ENCODE results near the gene HESX1. TPM values are rescaled to one million over a fixed set of nuclear protein-coding genes. Genes with fewer than 3 reads are reported as not detected.

HESX1 gene
- total RNA-seq: 0.13 and 0.63 TPM in 2 replicates

DNA sequence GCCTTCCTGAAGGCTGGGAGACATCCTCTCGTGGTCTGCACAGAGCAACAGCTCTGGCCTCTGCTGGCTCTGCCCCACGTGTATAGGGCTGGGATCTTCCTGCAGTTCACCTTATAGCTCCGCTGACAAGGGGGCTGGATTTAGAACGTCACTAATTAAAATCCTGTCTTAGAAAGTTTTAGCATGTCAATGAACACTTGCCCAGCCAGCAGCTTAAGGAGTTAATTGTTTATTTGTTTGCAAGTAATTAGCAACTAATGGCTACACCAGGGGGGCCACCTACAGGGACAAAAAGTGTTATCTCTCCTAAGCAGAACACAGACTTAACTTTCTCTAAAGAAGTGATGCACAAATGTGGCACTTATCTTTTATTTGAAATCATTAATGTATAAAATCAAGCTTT lies at the start of gene HESX1:
HESX1 (minus strand) TSS at position 84 of the 403 bp plus-strand sequence; CDS start at position 24, 60 bp downstream.
- no peak for DNase-seq (ENCODE audit: low read depth in 2 of 2)

DNA sequence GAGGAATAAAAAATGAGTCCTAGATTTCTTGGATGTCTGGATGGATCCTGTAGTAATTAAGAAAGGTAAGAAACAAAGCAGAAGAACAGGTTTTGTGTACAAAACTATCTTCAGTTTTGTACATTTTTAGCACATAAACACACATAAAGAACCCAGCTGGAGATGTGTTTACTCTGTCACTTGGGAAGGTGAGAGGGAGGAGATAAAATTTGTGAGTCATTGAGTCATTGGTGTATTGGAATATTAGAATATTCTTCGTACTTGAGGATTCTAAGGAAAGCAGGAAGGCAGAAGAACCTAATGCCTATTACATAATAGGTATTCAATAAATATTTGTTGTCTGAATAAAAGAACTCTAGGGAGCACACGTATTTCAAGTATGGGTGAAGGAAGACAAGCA lies 45.2 kb upstream of the HESX1 start:
- DNase-seq (ENCODE audit: low read depth in 2 of 2): no peak

DNA sequence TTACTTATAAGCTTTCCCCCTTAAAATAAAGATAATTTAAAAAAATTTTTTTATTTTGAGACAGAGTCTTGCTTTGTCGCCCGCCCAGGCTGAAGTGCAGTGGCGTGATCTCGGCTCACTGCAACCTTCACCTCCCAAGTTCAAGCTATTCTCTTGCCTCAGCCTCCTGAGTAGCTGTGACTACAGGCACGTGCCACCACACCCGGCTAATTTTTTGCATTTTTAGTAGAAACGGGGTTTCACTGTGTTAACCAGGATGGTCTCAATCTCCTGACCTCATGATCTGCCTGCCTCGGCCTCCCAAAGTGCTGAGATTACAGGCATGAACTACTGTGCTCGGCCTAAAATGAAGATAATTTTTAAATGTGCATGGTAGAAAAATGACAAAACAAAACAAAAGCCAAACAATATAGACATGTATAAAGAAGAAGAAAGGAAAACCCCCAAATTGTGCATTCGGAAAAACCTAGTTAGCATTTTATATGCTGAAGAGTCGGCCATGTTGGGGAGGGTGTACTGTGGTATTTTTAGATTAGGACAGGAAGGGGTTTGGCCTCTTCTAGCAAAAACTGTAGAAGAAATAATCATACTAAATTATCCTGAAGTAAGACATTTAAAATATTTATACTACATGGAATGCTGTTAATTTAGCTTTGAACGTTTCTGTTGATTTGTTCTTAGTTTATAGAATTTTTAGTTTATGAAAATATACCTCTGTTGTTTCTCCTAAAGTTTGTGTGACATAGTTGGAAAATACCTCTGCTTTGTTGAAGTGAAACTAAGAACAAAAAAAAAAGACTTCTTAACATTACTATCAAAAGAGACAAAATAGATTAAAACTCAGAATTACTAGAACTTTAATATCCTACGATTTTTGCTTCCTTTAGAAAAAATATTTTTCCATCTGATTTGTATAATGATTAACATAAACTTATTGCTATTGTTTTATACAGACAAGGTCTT lies 35.1 kb upstream of the HESX1 start:
- no peak for DNase-seq (ENCODE audit: low read depth in 2 of 2)

GRCh38 chr3:57233799-57234198 lies 34.0 kb upstream of the HESX1 start:
- no peak for DNase-seq (ENCODE audit: low read depth in 2 of 2)

- DNase-seq (ENCODE audit: low read depth in 2 of 2): no peak
Observed at GRCh38 chr3:57230006-57230405, 30.2 kb upstream of the HESX1 start.

- peak in 1 of 2 donors; percentile 55 for DNase-seq (ENCODE audit: low read depth in 2 of 2)
Observed at GRCh38 chr3:57227930-57228751, 28.4 kb upstream of the HESX1 start.

- peak; percentile 73 to 92 for DNase-seq (ENCODE audit: low read depth in 2 of 2)
Observed at GRCh38 chr3:57227204-57227929, 27.6 kb upstream of the HESX1 start, which contains the start of gene APPL1. Gene APPL1, plus strand, starts transcription at chr3:57227729. Its CDS starts 155 bp downstream, at chr3:57227884.

GRCh38 chr3:57226176-57226575 lies 26.4 kb upstream of the HESX1 start:
- DNase-seq (ENCODE audit: low read depth in 2 of 2): no peak

GRCh38 chr3:57224856-57225255 lies 25.1 kb upstream of the HESX1 start:
- DNase-seq (ENCODE audit: low read depth in 2 of 2): no peak

GRCh38 chr3:57221883-57222282 lies 22.1 kb upstream of the HESX1 start:
- peak in 1 of 2 donors; percentile 32 for DNase-seq (ENCODE audit: low read depth in 2 of 2)

DNA sequence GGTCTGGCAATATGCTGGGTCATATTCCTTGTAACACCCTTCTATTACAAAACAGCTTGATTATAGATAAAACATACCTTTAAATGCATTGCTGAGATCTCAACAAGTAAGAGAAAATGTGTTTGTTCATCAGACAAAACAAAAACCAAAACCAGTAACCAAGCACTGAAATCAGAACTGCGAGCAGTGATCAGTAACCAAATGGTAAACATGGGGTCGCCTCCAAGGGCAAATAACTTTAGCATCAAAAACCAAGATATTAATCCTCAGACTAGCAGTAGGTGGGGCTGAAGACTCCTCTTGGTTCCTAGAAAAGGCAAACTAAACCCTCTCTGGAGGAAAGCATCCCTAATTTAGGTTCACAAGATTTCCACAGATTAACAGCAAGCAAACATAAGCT lies 6.6 kb upstream of the HESX1 start:
- DNase-seq (ENCODE audit: low read depth in 2 of 2): no peak

DNA sequence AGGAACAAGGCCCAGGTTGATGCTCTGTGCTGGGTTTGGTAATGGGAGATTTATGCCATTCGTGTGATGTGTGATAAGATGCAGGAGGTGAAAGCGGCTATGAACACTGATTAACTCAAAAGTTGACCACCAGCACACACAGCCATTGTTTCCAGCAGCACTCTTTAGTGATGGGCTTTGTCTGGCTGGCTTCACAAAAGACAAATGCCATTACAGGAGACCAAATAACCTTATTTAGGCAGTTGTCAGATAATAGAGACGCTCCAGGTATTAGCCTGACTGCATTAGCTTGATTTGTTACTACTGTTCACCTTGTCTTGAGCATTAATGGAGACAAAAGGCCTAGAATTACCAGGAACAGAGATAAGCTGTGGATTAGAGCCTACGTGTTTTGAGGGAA lies 5.1 kb downstream of the HESX1 start:
- DNase-seq (ENCODE audit: low read depth in 2 of 2): no peak

GRCh38 chr3:57192028-57192427 lies 7.8 kb downstream of the HESX1 start:
- DNase-seq (ENCODE audit: low read depth in 2 of 2): no peak

GRCh38 chr3:57184526-57184925 lies 15.3 kb downstream of the HESX1 start:
- no peak for DNase-seq (ENCODE audit: low read depth in 2 of 2)

DNA sequence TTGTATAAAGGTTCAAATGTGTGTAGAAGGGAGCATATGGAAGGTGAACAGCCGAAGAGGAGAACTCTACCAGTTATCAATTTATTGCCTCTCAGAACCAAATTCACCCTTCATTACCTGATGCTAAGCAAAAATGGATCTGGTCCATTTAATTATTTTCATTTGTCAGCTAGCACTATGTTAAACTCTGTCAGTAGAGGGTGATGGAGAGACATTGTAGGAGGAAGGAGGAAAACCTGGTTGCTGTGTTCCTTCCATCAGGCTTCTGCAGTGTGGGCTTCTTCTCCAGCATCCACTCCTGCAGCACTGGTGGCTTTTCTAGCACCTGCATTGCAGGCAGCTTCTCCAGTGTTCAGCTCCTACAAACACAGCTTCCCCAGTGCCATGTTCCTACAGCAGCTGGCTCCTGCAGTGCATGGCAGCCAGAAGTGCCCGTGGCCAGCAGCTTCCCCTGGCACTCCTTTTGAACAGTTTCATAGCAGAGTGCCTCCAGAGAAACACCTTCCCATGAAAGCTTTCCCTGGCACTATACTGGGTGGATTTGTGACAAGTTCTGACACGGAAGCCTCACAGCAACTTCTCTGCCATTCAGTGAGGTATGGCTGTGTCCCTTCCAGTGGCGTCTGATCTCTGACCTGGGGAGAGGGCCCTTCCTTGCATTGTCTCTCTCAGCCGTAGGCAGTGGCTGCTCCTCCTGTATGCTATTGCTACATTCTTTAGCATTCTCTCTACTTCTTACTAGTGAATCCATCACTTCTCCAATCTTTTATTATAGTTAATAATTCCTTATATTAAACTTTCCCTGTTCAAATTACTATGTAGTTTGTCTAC lies 20.0 kb downstream of the HESX1 start:
- DNase-seq (ENCODE audit: low read depth in 2 of 2): peak in 1 of 2 donors; percentile 34

- no peak for DNase-seq (ENCODE audit: low read depth in 2 of 2)
Observed at GRCh38 chr3:57176045-57176444, 23.7 kb downstream of the HESX1 start.

GRCh38 chr3:57173687-57174086 lies 26.1 kb downstream of the HESX1 start:
- DNase-seq (ENCODE audit: low read depth in 2 of 2): no peak

DNA sequence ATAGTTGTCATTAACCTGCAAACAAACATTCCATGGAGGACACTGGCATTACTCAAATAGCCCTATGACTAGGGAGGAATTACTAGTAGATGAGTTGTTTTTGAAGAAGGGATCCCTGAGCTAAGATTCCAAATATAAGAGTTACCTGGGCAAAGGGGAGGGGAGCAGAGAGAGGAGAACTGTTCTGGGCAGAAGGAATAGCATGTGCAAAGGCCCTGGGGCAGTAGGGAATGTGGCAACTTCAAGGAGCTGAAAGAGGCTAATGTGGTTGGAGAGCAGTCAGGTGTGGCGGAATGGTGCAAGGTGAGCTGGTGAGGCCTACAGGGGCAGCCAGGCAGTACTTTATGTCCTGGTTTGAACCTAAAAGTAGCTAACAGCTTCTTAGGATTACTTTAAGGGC lies 28.8 kb downstream of the HESX1 start:
- DNase-seq (ENCODE audit: low read depth in 2 of 2): no peak

GRCh38 chr3:57169872-57170623 lies 29.7 kb downstream of the HESX1 start:
- DNase-seq (ENCODE audit: low read depth in 2 of 2): peak; percentile 24 to 79

GRCh38 chr3:57169108-57169507 lies 30.7 kb downstream of the HESX1 start:
- DNase-seq (ENCODE audit: low read depth in 2 of 2): no peak

Measured in dermis microvascular lymphatic vessel endothelial cell (primary cell).